C4-2B (cell line): ENCODE data around the gene ARHGEF19.
"Not testable (repeated sequence)": the region's sequence is repeated elsewhere in the genome, so short reads cannot be mapped to it uniquely, and the experiment has no call there.

Experiments used
- H3K27ac ChIP-seq: fragments of 450-650 bp; 2 replicates; pipeline ENCODE4 v1.5.1; 2017
- ZFX ChIP-seq: fragments of 450-650 bp; IDR thresholded peaks from 2 replicates; pipeline ENCODE4 v1.6.1; 2017
- TF ChIP-seq, protein P1 (sequence below): fragments of 450-650 bp; conservative IDR thresholded peaks from 2 replicates; pipeline ENCODE4 v1.5.1; 2017; ENCODE audit warnings: mild to moderate bottlenecking

Gene ARHGEF19

DNA sequence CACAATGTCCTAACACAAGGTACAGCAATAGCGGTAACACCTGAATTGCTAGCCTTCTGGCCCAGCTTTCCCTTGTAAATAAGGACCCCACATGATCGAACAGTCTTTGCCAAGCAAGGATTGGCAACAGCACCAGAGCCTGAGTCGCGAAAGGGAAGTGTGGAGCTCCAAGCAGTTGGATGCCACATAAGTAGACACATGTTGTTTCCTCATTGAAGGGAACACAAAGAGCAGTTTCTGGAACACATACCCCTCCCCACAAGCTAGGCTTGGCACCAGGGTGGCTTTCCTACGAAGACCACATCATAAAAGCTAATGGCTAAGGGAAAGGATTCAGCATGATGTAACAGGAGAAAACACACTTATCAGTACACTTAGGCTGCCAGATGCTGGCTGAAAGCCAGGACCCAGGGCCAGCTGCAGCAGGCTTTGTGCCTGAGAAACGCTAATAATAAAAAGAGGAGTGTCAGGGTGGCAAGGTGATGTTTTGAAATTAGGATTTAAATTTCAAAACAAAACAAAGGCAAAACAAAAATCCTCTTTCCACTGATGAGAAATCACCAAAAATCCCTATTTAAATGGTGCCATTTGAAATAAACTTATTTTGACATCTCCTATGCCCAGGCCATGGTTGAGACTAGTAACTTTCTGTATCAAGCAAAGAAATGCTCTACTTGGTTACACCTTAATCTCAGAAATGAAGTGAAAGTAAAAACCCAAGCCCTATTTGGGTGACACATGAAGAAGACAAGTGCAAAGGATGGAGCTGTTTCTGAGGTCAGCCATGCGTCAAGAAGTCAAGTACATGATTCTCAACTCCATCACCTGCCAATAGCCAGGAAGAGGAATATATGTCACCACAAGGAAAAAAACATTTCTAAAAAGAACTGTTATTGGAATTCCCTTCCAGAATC, 36.4 kb upstream of the ARHGEF19 start:
- H3K27ac ChIP-seq, result peak overlapping the region; percentile 91
- TF ChIP-seq, protein P1, sequence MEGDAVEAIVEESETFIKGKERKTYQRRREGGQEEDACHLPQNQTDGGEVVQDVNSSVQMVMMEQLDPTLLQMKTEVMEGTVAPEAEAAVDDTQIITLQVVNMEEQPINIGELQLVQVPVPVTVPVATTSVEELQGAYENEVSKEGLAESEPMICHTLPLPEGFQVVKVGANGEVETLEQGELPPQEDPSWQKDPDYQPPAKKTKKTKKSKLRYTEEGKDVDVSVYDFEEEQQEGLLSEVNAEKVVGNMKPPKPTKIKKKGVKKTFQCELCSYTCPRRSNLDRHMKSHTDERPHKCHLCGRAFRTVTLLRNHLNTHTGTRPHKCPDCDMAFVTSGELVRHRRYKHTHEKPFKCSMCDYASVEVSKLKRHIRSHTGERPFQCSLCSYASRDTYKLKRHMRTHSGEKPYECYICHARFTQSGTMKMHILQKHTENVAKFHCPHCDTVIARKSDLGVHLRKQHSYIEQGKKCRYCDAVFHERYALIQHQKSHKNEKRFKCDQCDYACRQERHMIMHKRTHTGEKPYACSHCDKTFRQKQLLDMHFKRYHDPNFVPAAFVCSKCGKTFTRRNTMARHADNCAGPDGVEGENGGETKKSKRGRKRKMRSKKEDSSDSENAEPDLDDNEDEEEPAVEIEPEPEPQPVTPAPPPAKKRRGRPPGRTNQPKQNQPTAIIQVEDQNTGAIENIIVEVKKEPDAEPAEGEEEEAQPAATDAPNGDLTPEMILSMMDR, result no peak
- TF ChIP-seq ZFX, result no peak

DNA sequence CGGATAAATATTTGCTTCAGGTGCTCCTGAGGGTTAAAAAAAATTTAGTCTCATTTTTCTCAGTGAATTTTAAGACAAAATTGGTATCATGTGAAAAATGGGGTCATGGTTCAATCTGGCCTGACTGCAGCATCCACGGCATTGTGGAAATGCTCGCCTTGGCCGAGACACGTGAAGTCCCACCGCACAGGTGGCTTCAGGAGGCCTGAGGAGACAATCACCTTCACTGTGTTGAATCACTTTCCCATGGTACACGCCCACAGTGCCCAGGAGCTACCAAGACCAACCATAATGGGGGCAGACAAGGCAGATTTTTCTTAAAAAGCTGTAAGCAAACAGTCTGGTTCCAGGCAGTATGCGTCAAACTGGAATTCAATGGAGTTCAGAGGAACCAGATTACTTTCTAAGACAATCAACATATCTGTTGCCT, 35.6 kb upstream of the ARHGEF19 start:
- peak overlapping the region; percentile 91 for H3K27ac ChIP-seq
- TF ChIP-seq, protein P1, result no peak

- TF ChIP-seq, protein P1, result no peak
- TF ChIP-seq ZFX, result no peak
- H3K27ac ChIP-seq, result peak overlapping the region; percentile 91
These were observed 35.0 kb upstream of the ARHGEF19 start for GRCh38 chr1:16247441-16247840.

- H3K27ac ChIP-seq, result peak overlapping the region; percentile 91
- TF ChIP-seq, protein P1, result no peak
- no peak for TF ChIP-seq ZFX
These were observed 34.5 kb upstream of the ARHGEF19 start for GRCh38 chr1:16246961-16247360.

DNA sequence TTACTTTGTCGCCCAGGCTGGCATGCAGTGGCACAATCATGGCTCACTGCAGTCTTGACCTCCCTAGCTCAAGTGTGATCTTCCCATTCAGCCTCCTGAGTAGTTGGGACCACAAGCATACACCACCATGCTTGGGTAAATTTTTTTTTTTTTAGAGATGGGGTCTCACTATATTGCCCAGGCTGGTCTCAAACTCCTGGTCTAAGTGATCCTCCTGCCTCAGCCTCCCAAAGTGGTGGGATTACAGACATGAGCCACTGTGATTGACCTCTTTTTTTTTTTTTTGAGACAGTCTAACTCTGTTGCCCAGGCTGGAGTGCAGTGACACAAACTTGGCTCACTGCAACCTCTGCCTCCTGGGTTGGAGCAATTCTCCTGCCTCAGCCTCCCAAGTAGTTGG, 33.8 kb upstream of the ARHGEF19 start:
- not testable (repeated sequence) for H3K27ac ChIP-seq

- TF ChIP-seq, protein P1, result no peak
- no peak for TF ChIP-seq ZFX
- H3K27ac ChIP-seq, result no peak overlapping the region
These were observed 33.2 kb upstream of the ARHGEF19 start for GRCh38 chr1:16245476-16246196.

DNA sequence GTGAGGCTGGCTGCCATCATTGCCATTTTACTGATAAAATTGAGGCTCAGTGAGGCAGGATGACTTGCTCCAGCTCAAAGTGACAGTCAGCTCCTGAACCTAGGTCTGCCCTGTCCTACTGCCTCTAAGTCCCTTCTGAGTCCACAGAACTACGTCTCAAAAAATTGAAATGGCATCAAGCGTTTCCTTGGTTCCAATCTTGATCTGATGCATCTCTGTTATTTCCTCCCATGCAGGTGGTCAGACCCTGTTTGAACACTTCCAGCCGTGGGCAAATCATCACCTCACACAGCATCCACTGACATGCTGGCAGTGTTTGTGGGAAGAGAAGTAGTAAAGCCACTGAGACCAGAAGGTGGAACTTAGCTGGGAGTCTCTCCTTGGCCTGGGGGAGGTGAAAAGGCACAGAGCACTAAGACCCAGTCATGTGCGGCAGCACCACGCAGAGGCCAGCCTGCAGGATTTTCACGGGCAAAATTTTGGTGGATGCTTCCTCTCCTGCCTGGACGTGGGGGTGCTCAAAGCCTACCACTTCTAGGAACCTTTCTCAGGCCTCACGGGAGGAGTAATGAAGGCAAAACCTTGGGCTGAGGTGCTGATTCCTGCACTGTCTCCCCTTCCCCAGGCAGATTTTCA, 32.3 kb upstream of the ARHGEF19 start:
- TF ChIP-seq, protein P1, result peak; percentile 49
- no peak for TF ChIP-seq ZFX
- no peak overlapping the region for H3K27ac ChIP-seq
